ELR (cell line): ENCODE measurements around the gene ALLC.

ENCODE experiments used
- DNase-seq: peaks from one replicate; pipeline ENCODE4 v3.0.0-alpha.2; 2015; ENCODE audit warnings: low read depth

ALLC gene

GRCh38 chr2:3751251-3751650, 93.3 kb downstream of the ALLC start:
- no peak for DNase-seq

GRCh38 chr2:3751806-3752205, 93.8 kb downstream of the ALLC start:
- DNase-seq = no peak
